Pancreas (tissue), 10 donors: Measurements from ENCODE around the gene DUSP1. TPM values are rescaled to one million over a fixed set of nuclear protein-coding genes. Genes with fewer than 3 reads are reported as not detected.
"Not testable (repeated sequence)": the region's sequence is repeated elsewhere in the genome, so short reads cannot be mapped to it uniquely, and the experiment has no call there.

Source experiments
- ATAC-seq, 4 donors: fragments of 200-7000 bp; cut with Tn5 transposase; one replicate each; pipeline versions ENCODE4 v1.8.0 to v1.9.1; 2020; ENCODE audit warnings: mild to moderate bottlenecking in 4 of 4, moderate library complexity in 4 of 4
- DNase-seq, 6 donors: peaks; one replicate each; pipeline ENCODE4 v3.0.0-alpha.2; 2020
- FAIRE-seq: peaks from 2 replicates; lab custom pipeline; 2012; peaks lifted over from hg19 to GRCh38; lab: Jason Lieb, UNC
- H3K27ac ChIP-seq, 4 donors: fragments of 200-600 bp; sonication (generic); 1 replicate in 3 of 4; 2 replicates in 1 of 4; pipeline versions ENCODE4 v1.5.0 to v1.8.0; 2020
- H3K27me3 ChIP-seq, 4 donors: fragments of 200-600 bp; one replicate each; pipeline ENCODE4 v1.8.0; 2021
- H3K36me3 ChIP-seq, 3 donors: fragments of 200-600 bp; sonication (generic) in 1 of 3; one replicate each; pipeline versions ENCODE4 v1.5.0 to v1.8.0; 2020 to 2021
- H3K4me1 ChIP-seq, 3 donors: fragments of 200-600 bp; one replicate each; pipeline ENCODE4 v1.8.0; 2021
- H3K4me3 ChIP-seq, 4 donors: fragments of 200-600 bp; sonication (generic) in 2 of 4; one replicate each; pipeline versions ENCODE4 v1.5.0 to v1.8.0; 2020 to 2021
- H3K9me3 ChIP-seq, 4 donors: fragments of 200-600 bp; one replicate each; pipeline ENCODE4 v1.8.0; 2021
- CTCF ChIP-seq, 4 donors: fragments of 200-600 bp; sonication (generic) in 3 of 4; IDR thresholded peaks; one replicate each; pipeline versions ENCODE4 v1.5.0 to v1.8.0; 2021; ENCODE audit warnings: antibody characterized with exemption in 4 of 4
- WGBS, 2 donors: extraction: QIAGEN DNeasy Blood & Tissue Kit; methylation state at CpG; one replicate each; pipeline ENCODE4 v1.1.7; 2013; 5-methylcytosine and 5-hydroxymethylcytosine counted together
- intact Hi-C, 3 donors: fragments of 100-400 bp; cut with DNase I; formaldehyde crosslinking; loops; one replicate each; pipeline versions ENCODE4 v1.11.1 to v1.14.2; 2022
- polyA plus RNA-seq, 2 donors: library from polyadenylated mRNA; stranded (reverse); fragments of 200-250 nt; gene quantifications; one replicate each; pipeline ENCODE4 v1.2.3, GENCODE V29; 2013
- total RNA-seq, 6 donors: library from RNA; stranded (reverse); fragmentation: NEBNext Ultra II Directional in 4 of 6; extraction: Animal tissue kit (Norgen Biotek cat#: 25700) in 4 of 6; gene quantifications; one replicate each; pipeline versions ENCODE4 v1.2.1 to v1.2.4, GENCODE V29; 2021 to 2023
- donor health status: healthy with polysubstance abuse.
- donor health status: DM: no; HTN: no; CAD: no; lungs with moderate emphysema.
- donor health status: DM: no; HTN: no; CAD: no.
- donor health status: control.
- donor health status: control.
- donor health status: Bipolar disorder and iron deficiency.
- donor health status: DM: yes; HTN: yes; CAD: no.
- donor health status: DM: no; HTN: no; CAD: no.
- donor health status: DM: no; HTN: no; CAD: no.
- donor health status: DM: yes; HTN: yes; CAD: no.

Gene DUSP1
- total and polyA plus RNA-seq, 8 donors, result 18.6 to 198 (median 55.5) TPM

GRCh38 chr5:172785429-172786088, 14.6 kb upstream of the DUSP1 start:
- Histone ChIP-seq H3K4me3 (no peak overlapping the region), H3K4me1 (peaks cover 0 to 20% (median 16%) of the 10 kb centered on the region in 3 donors), H3K27me3 (no peaks in the 10 kb centered on the region), H3K9me3 (no peaks in the 10 kb centered on the region), H3K27ac (no peak overlapping the region), H3K36me3 (no peaks in the 10 kb centered on the region)
- FAIRE-seq (no peak), DNase-seq (no peak), ATAC-seq (no peak)
- intact Hi-C loops, result no loop called here
- TF ChIP-seq CTCF (IDR thresholded peaks at IDR 0.05), result no peak
- 81 to 86% methylated on average over 7 of the region's 7 CpGs for WGBS, 2 donors

- H3K27ac ChIP-seq, H3K27me3 ChIP-seq, intact Hi-C loops, H3K9me3 ChIP-seq, DNase-seq, H3K4me3 ChIP-seq, H3K36me3 ChIP-seq, FAIRE-seq, ATAC-seq: not testable (repeated sequence)
- WGBS, 2 donors, result 91 to 99% methylated on average over 4 of the region's 4 CpGs
- H3K4me1 ChIP-seq, result peaks cover 0 to 12% (median 9%) of the 10 kb centered on the region in 3 donors
Observed at GRCh38 chr5:172784162-172784561, 13.2 kb upstream of the DUSP1 start.

GRCh38 chr5:172783319-172783718, 12.3 kb upstream of the DUSP1 start:
- H3K9me3 ChIP-seq, H3K27ac ChIP-seq, H3K36me3 ChIP-seq, ATAC-seq, H3K27me3 ChIP-seq, FAIRE-seq, H3K4me3 ChIP-seq, H3K4me1 ChIP-seq, DNase-seq, intact Hi-C loops: not testable (repeated sequence)
- WGBS, 2 donors, result 87 to 95% methylated on average over 5 of the region's 5 CpGs

GRCh38 chr5:172782169-172783039, 11.4 kb upstream of the DUSP1 start:
- Histone ChIP-seq H3K36me3 (no peaks in the 10 kb centered on the region), H3K4me1 (peaks cover 12 to 17% (median 12%) of the 10 kb centered on the region in 3 donors), H3K27ac (no peak overlapping the region), H3K27me3 (no peaks in the 10 kb centered on the region), H3K4me3 (no peak overlapping the region), H3K9me3 (no peaks in the 10 kb centered on the region)
- FAIRE-seq (no peak), ATAC-seq (peak in 1 of 4 donors; percentile 22), DNase-seq (no peak)
- intact Hi-C loops, result no loop called here
- TF ChIP-seq CTCF (IDR thresholded peaks at IDR 0.05), result no peak
- WGBS, 2 donors, result 94% methylated on average over 7 of the region's 7 CpGs

- no peaks in the 10 kb centered on the region for H3K27me3 ChIP-seq
- WGBS, 2 donors, result 78 to 83% methylated on average over 5 of the region's 5 CpGs
- H3K4me3 ChIP-seq, result no peak overlapping the region
- TF ChIP-seq CTCF (IDR thresholded peaks at IDR 0.05), result no peak
- intact Hi-C loops, result loop anchor here in 2 of 3 donors (10.0 kb wide), 2 partner anchors 65 to 125 kb away; no protein-coding TSS in a partner anchor
- no peak for FAIRE-seq
- ATAC-seq, result no peak
- H3K9me3 ChIP-seq, result no peaks in the 10 kb centered on the region
- no peak overlapping the region for H3K27ac ChIP-seq
- no peak for DNase-seq
- no peaks in the 10 kb centered on the region for H3K36me3 ChIP-seq
- peaks cover 12 to 21% (median 20%) of the 10 kb centered on the region in 3 donors for H3K4me1 ChIP-seq
Observed at GRCh38 chr5:172779691-172780341, 8.8 kb upstream of the DUSP1 start.
